Duodenal mucosa (tissue), 2 donors: ENCODE results near the gene MCRIP2.

ENCODE experiments used
- H3K27ac ChIP-seq: one replicate; pipeline ENCODE4 v1.7.0; 2013; ENCODE audit warnings: low read depth, low read length
- H3K27me3 ChIP-seq, 2 donors: one replicate each; pipeline ENCODE4 v1.7.0; 2013; ENCODE audit warnings: low read length in 2 of 2, control low read depth in 1 of 2; ENCODE audit not compliant: insufficient read depth in 2 of 2, control insufficient read depth in 1 of 2
- H3K36me3 ChIP-seq, 2 donors: one replicate each; pipeline ENCODE4 v1.7.0; 2013; ENCODE audit warnings: low read length in 2 of 2, control low read depth in 1 of 2; ENCODE audit not compliant: insufficient read depth in 2 of 2, control insufficient read depth in 1 of 2
- H3K4me1 ChIP-seq, 2 donors: one replicate each; pipeline ENCODE4 v1.7.0; 2013; ENCODE audit warnings: low read length in 2 of 2, control low read depth in 1 of 2; ENCODE audit not compliant: insufficient read depth in 2 of 2, control insufficient read depth in 1 of 2
- H3K4me3 ChIP-seq, 2 donors: one replicate each; pipeline ENCODE4 v1.7.0; 2013; ENCODE audit warnings: low read length in 2 of 2, low read depth in 1 of 2
- H3K9ac ChIP-seq, 2 donors: one replicate each; pipeline ENCODE4 v1.7.0; 2013; ENCODE audit warnings: low read length in 2 of 2, low read depth in 1 of 2
- H3K9me3 ChIP-seq, 2 donors: one replicate each; pipeline ENCODE4 v1.7.0; 2013; ENCODE audit warnings: low read length in 2 of 2, control low read depth in 1 of 2; ENCODE audit not compliant: control insufficient read depth in 1 of 2

Gene MCRIP2

GRCh38 chr16:598823-599739, 42.5 kb upstream of the MCRIP2 start:
- no peaks in the 10 kb centered on the region for H3K9me3 ChIP-seq
- H3K27me3 ChIP-seq = no peaks in the 10 kb centered on the region
- no peak overlapping the region for H3K27ac ChIP-seq
- H3K36me3 ChIP-seq = peaks cover 0 to 29% of the 10 kb centered on the region in 2 donors
- peaks cover 10 to 26% of the 10 kb centered on the region in 2 donors for H3K4me1 ChIP-seq
- no peak overlapping the region for H3K4me3 ChIP-seq
- H3K9ac ChIP-seq = no peak overlapping the region

DNA sequence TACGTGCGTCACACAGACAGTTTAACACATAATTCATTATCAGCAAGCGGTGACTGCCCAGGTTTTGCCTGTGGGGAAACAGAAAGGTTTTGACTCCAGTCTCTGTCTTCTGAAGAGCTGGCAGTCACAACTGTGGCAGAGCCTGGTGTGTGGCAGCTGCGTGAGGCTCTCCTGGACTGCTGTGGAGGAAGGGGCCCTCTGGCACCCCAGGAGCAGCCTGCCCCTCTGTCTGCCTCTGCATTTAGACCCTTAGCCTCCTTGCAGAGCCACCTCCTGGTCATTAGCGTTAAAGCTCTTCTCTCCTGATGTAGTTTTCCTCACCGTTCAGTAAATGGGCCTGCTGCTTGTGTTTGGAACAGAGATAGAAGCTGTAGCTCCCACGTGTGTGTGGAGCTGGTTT, 40.8 kb upstream of the MCRIP2 start:
- no peaks in the 10 kb centered on the region for H3K27me3 ChIP-seq
- H3K4me1 ChIP-seq = peaks cover 0 to 12% of the 10 kb centered on the region in 2 donors
- H3K27ac ChIP-seq = no peak overlapping the region
- peaks cover 3 to 5% of the 10 kb centered on the region in 2 donors for H3K9me3 ChIP-seq
- H3K9ac ChIP-seq = no peak overlapping the region
- H3K36me3 ChIP-seq = peaks cover 0 to 29% of the 10 kb centered on the region in 2 donors
- H3K4me3 ChIP-seq = no peak overlapping the region

DNA sequence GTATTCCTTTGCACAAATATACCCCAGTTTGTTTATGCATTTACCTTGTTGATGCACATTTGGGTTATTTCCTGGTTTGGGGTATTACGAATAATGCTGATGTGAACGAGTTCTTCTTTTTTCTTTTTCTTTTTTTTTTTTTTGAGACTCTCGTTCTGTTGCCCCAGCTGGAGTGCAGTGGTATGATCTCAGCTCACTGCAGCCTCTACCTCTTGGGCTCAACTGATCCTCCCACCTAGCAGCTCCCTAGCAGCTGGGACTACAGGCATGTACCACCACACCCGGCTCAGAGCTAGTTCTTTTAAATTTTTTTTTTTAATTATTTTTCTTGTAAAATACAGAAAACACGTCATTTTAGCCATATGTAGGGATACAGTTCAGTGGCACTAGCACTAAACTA, 37.7 kb upstream of the MCRIP2 start:
- H3K4me3 ChIP-seq = no peak overlapping the region
- H3K27me3 ChIP-seq = no peaks in the 10 kb centered on the region
- H3K9ac ChIP-seq = no peak overlapping the region
- H3K9me3 ChIP-seq = peaks cover 3 to 5% of the 10 kb centered on the region in 2 donors
- no peak overlapping the region for H3K27ac ChIP-seq
- H3K36me3 ChIP-seq = peaks cover 0 to 14% of the 10 kb centered on the region in 2 donors
- no peaks in the 10 kb centered on the region for H3K4me1 ChIP-seq

- Histone ChIP-seq H3K27ac (no peak overlapping the region), H3K4me1 (peaks cover 4 to 13% of the 10 kb centered on the region in 2 donors)
Measured at GRCh38 chr16:606656-607307, 34.8 kb upstream of the MCRIP2 start.

DNA sequence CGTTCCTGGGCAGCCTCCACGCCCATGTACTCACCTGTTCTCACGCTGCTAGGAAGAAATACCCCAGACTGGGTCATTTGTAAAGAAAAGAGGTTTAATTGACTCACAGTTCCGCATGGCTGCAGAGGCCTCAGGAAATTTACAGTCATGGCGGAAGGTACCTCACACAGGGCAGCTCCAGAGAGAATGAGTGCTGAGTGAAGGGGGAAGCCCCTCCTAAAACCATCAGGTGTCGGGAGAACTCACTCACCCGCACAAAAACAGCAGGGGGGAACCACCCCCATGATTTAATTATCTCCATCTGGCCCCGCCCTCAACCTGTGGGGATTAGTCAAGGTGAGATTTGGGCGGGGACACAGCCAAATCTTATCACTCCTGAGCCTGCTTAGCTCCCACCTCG, 33.6 kb upstream of the MCRIP2 start:
- Histone ChIP-seq H3K36me3 (no peaks in the 10 kb centered on the region), H3K9me3 (peaks cover 3 to 5% of the 10 kb centered on the region in 2 donors), H3K4me1 (peaks cover 4 to 13% of the 10 kb centered on the region in 2 donors), H3K27me3 (no peaks in the 10 kb centered on the region), H3K27ac (no peak overlapping the region), H3K4me3 (no peak overlapping the region), H3K9ac (no peak overlapping the region)

More at GRCh38 chr16:606656-607307, 34.8 kb upstream of the MCRIP2 start:
- Histone ChIP-seq H3K36me3 (no peaks in the 10 kb centered on the region), H3K9ac (no peak overlapping the region), H3K9me3 (peaks cover 3 to 5% of the 10 kb centered on the region in 2 donors), H3K4me3 (no peak overlapping the region), H3K27me3 (no peaks in the 10 kb centered on the region)

DNA sequence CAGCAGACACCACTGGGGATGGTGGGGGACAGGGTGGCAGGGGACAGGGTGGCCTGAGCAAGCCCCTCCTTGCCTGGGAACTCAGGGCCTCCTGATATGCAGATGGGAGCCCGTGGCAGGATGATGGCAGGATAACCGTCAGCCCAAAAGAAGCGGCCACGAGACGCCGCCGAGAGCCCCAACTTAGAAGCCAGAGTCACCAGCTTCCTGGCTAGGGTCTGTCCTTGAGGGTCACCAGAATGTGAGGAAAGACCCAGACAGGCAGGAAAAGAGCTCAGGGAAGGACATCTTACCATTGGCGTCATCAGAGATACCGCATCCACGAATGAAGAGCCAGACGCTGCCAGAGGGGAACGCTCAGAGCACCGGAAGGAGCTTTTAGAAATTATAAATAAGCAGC, 32.3 kb upstream of the MCRIP2 start:
- H3K27me3 ChIP-seq = no peaks in the 10 kb centered on the region
- H3K4me3 ChIP-seq = no peak overlapping the region
- H3K9me3 ChIP-seq = peaks cover 3 to 5% of the 10 kb centered on the region in 2 donors
- H3K27ac ChIP-seq = no peak overlapping the region
- no peak overlapping the region for H3K9ac ChIP-seq
- H3K36me3 ChIP-seq = peaks cover 0 to 8% of the 10 kb centered on the region in 2 donors
- H3K4me1 ChIP-seq = peaks cover 4 to 13% of the 10 kb centered on the region in 2 donors

DNA sequence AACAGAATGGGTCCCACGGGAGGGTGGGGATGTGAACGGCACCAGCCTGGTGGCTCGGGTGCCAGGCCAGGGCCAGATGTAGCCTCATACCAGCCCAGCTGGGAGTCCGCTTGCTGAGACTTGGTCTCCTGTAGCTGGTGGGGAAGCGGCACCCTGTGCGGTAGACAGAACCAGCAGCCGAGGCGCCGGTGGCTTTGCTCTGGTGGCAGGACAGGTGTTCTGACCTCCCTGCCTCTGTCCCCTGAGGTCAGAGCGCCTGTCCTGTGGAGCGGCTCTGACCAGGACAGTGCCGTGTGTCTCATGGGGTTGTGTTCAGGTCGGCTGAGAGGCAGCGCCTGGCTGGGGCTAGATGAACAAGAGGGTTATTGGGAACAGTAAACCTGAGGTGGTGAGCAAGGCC, 31.6 kb upstream of the MCRIP2 start:
- Histone ChIP-seq H3K36me3 (peaks cover 3 to 14% of the 10 kb centered on the region in 2 donors), H3K9me3 (peaks cover 2 to 3% of the 10 kb centered on the region in 2 donors), H3K4me3 (no peak overlapping the region), H3K4me1 (peaks cover 4 to 13% of the 10 kb centered on the region in 2 donors), H3K27ac (no peak overlapping the region), H3K27me3 (no peaks in the 10 kb centered on the region), H3K9ac (no peak overlapping the region)

GRCh38 chr16:610513-611381, 30.9 kb upstream of the MCRIP2 start:
- no peak overlapping the region for H3K4me3 ChIP-seq
- no peaks in the 10 kb centered on the region for H3K9me3 ChIP-seq
- no peak overlapping the region for H3K9ac ChIP-seq
- H3K36me3 ChIP-seq = peaks cover 4 to 17% of the 10 kb centered on the region in 2 donors
- peaks cover 4 to 13% of the 10 kb centered on the region in 2 donors for H3K4me1 ChIP-seq
- no peaks in the 10 kb centered on the region for H3K27me3 ChIP-seq
- H3K27ac ChIP-seq = no peak overlapping the region

DNA sequence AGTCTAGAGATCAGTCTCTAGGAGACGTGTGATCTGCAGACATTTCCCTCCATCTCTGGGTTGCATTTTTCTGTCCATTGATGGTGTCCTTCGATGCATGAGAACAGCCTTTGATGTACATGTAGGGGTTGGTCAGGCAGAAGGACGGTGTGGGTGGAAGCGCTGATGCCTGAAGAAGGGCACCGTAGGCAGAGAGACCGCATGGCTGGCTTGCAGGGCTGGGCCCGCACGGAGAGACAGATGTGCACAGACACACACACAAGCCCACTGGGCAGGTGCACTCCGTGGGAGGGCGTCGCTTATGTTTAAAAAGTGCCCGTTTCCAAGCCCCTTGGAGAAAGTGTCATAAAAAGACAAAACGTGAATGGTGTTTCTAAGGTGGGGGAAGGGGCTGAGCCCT, 26.5 kb upstream of the MCRIP2 start:
- H3K4me3 ChIP-seq = no peak overlapping the region
- no peak overlapping the region for H3K9ac ChIP-seq
- H3K36me3 ChIP-seq = peaks cover 4 to 33% of the 10 kb centered on the region in 2 donors
- no peak overlapping the region for H3K27ac ChIP-seq
- no peaks in the 10 kb centered on the region for H3K9me3 ChIP-seq
- H3K4me1 ChIP-seq = peaks cover 3 to 12% of the 10 kb centered on the region in 2 donors
- no peaks in the 10 kb centered on the region for H3K27me3 ChIP-seq
